GM23248 (cell line): ENCODE results near the gene ZNF200. TPM values are rescaled to one million over a fixed set of nuclear protein-coding genes. Genes with fewer than 3 reads are reported as not detected.

Experiments used
- DNase-seq: peaks from one replicate; pipeline ENCODE4 v3.0.0-alpha.2; 2015
- H2AFZ ChIP-seq: fragments of 200-600 bp; sonication (generic); 2 replicates; pipeline ENCODE4 v1.6.1; 2016; ENCODE audit warnings: antibody characterized with exemption
- H3F3A ChIP-seq: fragments of 200-600 bp; sonication (generic); 2 replicates; pipeline ENCODE4 v1.6.1; 2016; ENCODE audit warnings: mild to moderate bottlenecking, antibody characterized with exemption, mixed run types; ENCODE audit not compliant: insufficient read depth
- H3K27ac ChIP-seq: fragments of 200-600 bp; sonication (generic); 2 replicates; pipeline ENCODE4 v1.5.1; 2016; ENCODE audit warnings: mild to moderate bottlenecking
- H3K27me3 ChIP-seq: fragments of 200-600 bp; sonication (generic); replicated peaks from 2 replicates; pipeline ENCODE4 v1.6.1; 2016; ENCODE audit warnings: mild to moderate bottlenecking; ENCODE audit not compliant: insufficient read depth
- H3K36me3 ChIP-seq: fragments of 200-600 bp; sonication (generic); 2 replicates; pipeline ENCODE4 v1.6.1; 2016; ENCODE audit warnings: low read depth, mild to moderate bottlenecking
- H3K4me1 ChIP-seq: fragments of 200-600 bp; sonication (generic); 2 replicates; pipeline ENCODE4 v1.6.1; 2016; ENCODE audit warnings: mild to moderate bottlenecking; ENCODE audit not compliant: insufficient read depth
- H3K4me2 ChIP-seq: fragments of 200-600 bp; sonication (generic); one replicate; pipeline ENCODE4 v1.6.1; 2016; ENCODE audit warnings: mild to moderate bottlenecking; ENCODE audit not compliant: unreplicated experiment
- H3K4me3 ChIP-seq: fragments of 200-600 bp; sonication (generic); 2 replicates; pipeline ENCODE4 v1.5.1; 2016; ENCODE audit warnings: mild to moderate bottlenecking
- H3K79me2 ChIP-seq: fragments of 200-600 bp; sonication (generic); 2 replicates; pipeline ENCODE4 v1.6.1; 2016; ENCODE audit warnings: mild to moderate bottlenecking; ENCODE audit not compliant: insufficient read depth
- H3K9ac ChIP-seq: fragments of 200-600 bp; sonication (generic); 2 replicates; pipeline ENCODE4 v1.6.1; 2016; ENCODE audit warnings: mild to moderate bottlenecking
- H3K9me2 ChIP-seq: fragments of 200-600 bp; sonication (generic); 2 replicates; pipeline ENCODE4 v1.6.1; 2016; ENCODE audit warnings: mixed run types, mild to moderate bottlenecking, moderate library complexity; ENCODE audit not compliant: insufficient read depth
- H3K9me3 ChIP-seq: fragments of 200-600 bp; sonication (generic); one replicate; pipeline ENCODE4 v1.6.1; 2017; ENCODE audit warnings: low read depth
- H4K20me1 ChIP-seq: fragments of 200-600 bp; sonication (generic); 2 replicates; pipeline ENCODE4 v1.6.0; 2016; ENCODE audit not compliant: insufficient read depth
- EZH2 ChIP-seq: fragments of 200-600 bp; sonication (generic); IDR thresholded peaks from 2 replicates; pipeline ENCODE4 v1.6.1; 2018; ENCODE audit warnings: antibody characterized with exemption, mild to moderate bottlenecking; ENCODE audit not compliant: insufficient read depth, poor library complexity, severe bottlenecking
- EZH2phosphoT487 ChIP-seq: fragments of 200-600 bp; sonication (generic); IDR thresholded peaks from 2 replicates; pipeline ENCODE4 v1.6.1; 2018; ENCODE audit warnings: antibody characterized with exemption, moderate library complexity, mild to moderate bottlenecking, low read depth; ENCODE audit not compliant: insufficient read depth
- WGBS, 2 experiments: methylation state at CpG; one replicate each; pipeline ENCODE4 v1.1.6; 2015 to 2017; ENCODE audit warnings: low lambda C conversion rate in 2 of 2, low coverage in 1 of 2; ENCODE audit errors: missing lambda C conversion rate in 2 of 2; 5-methylcytosine and 5-hydroxymethylcytosine counted together
- in situ Hi-C: fragments of 300-500 bp; cut with MboI; formaldehyde crosslinking; loops from 2 replicates; pipeline ENCODE4 v1.15.0; 2020
- polyA plus RNA-seq: library from polyadenylated mRNA; unstranded; fragments of >200 nt; fragmentation: Nextera tagmentation; extraction: Ambion mirVana; gene quantifications from 2 replicates; pipeline ENCODE4 v1.2.1, GENCODE V29; 2016
- total RNA-seq: library from RNA; depleted of rRNA; stranded (reverse); fragments of >200 nt; shearing (Covaris generic); gene quantifications from 2 replicates; pipeline ENCODE4 v1.2.3, GENCODE V29; 2014

ZNF200 gene
- total and polyA plus RNA-seq, 2 experiments from 2014 or later = 7.8 to 10.3 TPM

- 16 to 19% methylated on average over 11 of the region's 11 CpGs for WGBS, 2 experiments
- Histone ChIP-seq H3K79me2 (no peaks in the 10 kb centered on the region), H3K27me3 (no peaks in the 10 kb centered on the region), H2AFZ (peak overlapping the region; percentile 96), H3K27ac (no peak overlapping the region), H3F3A (peaks cover 11% of the 10 kb centered on the region; the same call in 1 of the 2 replicates), H4K20me1 (no peaks in the 10 kb centered on the region), H3K36me3 (no peaks in the 10 kb centered on the region), H3K4me2 (peak overlapping the region; percentile 77), H3K4me1 (no peaks in the 10 kb centered on the region), H3K9me2 (no peaks in the 10 kb centered on the region), H3K9me3 (no peaks in the 10 kb centered on the region), H3K9ac (no peak overlapping the region), H3K4me3 (peak overlapping the region; percentile 79)
- DNase-seq = no peak
- in situ Hi-C loops = no loop called here
- no peak for TF ChIP-seq EZH2
- TF ChIP-seq EZH2phosphoT487 = no peak
These were observed 45.1 kb downstream of the ZNF200 start for GRCh38 chr16:3189869-3190268.

GRCh38 chr16:3188925-3189825 is 45.8 kb downstream of the ZNF200 start:
- H3K27ac ChIP-seq = no peak overlapping the region
- no peaks in the 10 kb centered on the region for H3K9me3 ChIP-seq

GRCh38 chr16:3188675-3188924 is 46.4 kb downstream of the ZNF200 start:
- Histone ChIP-seq H3K27me3 (no peaks in the 10 kb centered on the region), H3K27ac (no peak overlapping the region), H3K4me1 (peaks cover 3% of the 10 kb centered on the region; the same call in 1 of the 2 replicates), H3K79me2 (no peaks in the 10 kb centered on the region), H3F3A (peaks cover 14% of the 10 kb centered on the region; the same call in 1 of the 2 replicates), H3K4me2 (peak overlapping the region; percentile 77), H3K4me3 (peak overlapping the region; percentile 79), H3K9me2 (no peaks in the 10 kb centered on the region), H3K9ac (peak overlapping the region; percentile 58), H3K36me3 (no peaks in the 10 kb centered on the region), H3K9me3 (no peaks in the 10 kb centered on the region), H4K20me1 (no peaks in the 10 kb centered on the region), H2AFZ (peak overlapping the region; percentile 96)
- in situ Hi-C loops = no loop called here
- no peak for DNase-seq
- 4 to 5% methylated on average over 11 to 13 of the region's 13 CpGs for WGBS, 2 experiments
- TF ChIP-seq EZH2 = no peak
- TF ChIP-seq EZH2phosphoT487 = no peak

More at GRCh38 chr16:3188925-3189825, 45.8 kb downstream of the ZNF200 start:
- no peaks in the 10 kb centered on the region for H4K20me1 ChIP-seq
- H3K36me3 ChIP-seq = no peaks in the 10 kb centered on the region
- H3K27me3 ChIP-seq = no peaks in the 10 kb centered on the region
- H3K9me2 ChIP-seq = no peaks in the 10 kb centered on the region
- in situ Hi-C loops = no loop called here
- DNase-seq = peak; percentile 73
- WGBS, 2 experiments = 2 to 3% methylated on average over 59 to 61 of the region's 61 CpGs
- TF ChIP-seq EZH2phosphoT487 = no peak
- no peak for TF ChIP-seq EZH2
- peak overlapping the region; percentile 79 for H3K4me3 ChIP-seq
- peak overlapping the region; percentile 77 for H3K4me2 ChIP-seq
- H3K9ac ChIP-seq = peak overlapping the region; percentile 58
- peak overlapping the region; percentile 96 for H2AFZ ChIP-seq
- no peaks in the 10 kb centered on the region for H3K4me1 ChIP-seq
- H3K79me2 ChIP-seq = no peaks in the 10 kb centered on the region
- H3F3A ChIP-seq = peaks cover 13% of the 10 kb centered on the region; the same call in 1 of the 2 replicates

GRCh38 chr16:3187798-3188674 is 46.9 kb downstream of the ZNF200 start, which contains the start of gene OR1F1:
OR1F1 (plus strand) TSS chr16:3188204.
- Histone ChIP-seq H3K9ac (peak within 1 kb of the TSS; percentile 58), H3K4me2 (peak within 1 kb of the TSS; percentile 77), H3K9me3 (no peaks in the 10 kb centered on the region), H3K27ac (no peak within 1 kb of the TSS), H3K4me1 (peaks cover 6% of the 10 kb centered on the region; the same call in 1 of the 2 replicates), H3F3A (peaks cover 14% of the 10 kb centered on the region; the same call in 1 of the 2 replicates), H2AFZ (peak within 1 kb of the TSS; percentile 96), H3K36me3 (no peaks in the 10 kb centered on the region), H3K27me3 (no peaks in the 10 kb centered on the region), H3K4me3 (peak within 1 kb of the TSS; percentile 79), H3K79me2 (no peaks in the 10 kb centered on the region), H4K20me1 (no peaks in the 10 kb centered on the region), H3K9me2 (no peaks in the 10 kb centered on the region)
- DNase-seq = peak; percentile 54
- TF ChIP-seq EZH2phosphoT487 (no peak), EZH2 (no peak)
- in situ Hi-C loops = no loop called here
- 2% methylated on average over 39 to 51 of the region's 51 CpGs for WGBS, 2 experiments
